MCF 10A (cell line): ENCODE results near the gene MRPS25. TPM values are rescaled to one million over a fixed set of nuclear protein-coding genes. Genes with fewer than 3 reads are reported as not detected.

ENCODE experiments used
- BruUV-seq: library from RNA; stranded (reverse); fragments of 400-500 nt; replicated peaks from 2 replicates; lab custom pipeline; 2021; lab: Mats Ljungman, UMichigan
- CTCF ChIA-PET: fragments of 300-600 bp; sonication (Branson Sonifier 250); formaldehyde crosslinking; extraction: SDS; loops from one replicate; lab custom pipeline; 2021; ENCODE audit warnings: antibody characterized with exemption, inconsistent platforms; lab: Yijun Ruan, JAX
- POLR2A ChIA-PET: fragments of 300-600, 350-650 bp; sonication (Branson Sonifier 250); formaldehyde crosslinking; extraction: SDS; loops from one replicate; lab custom pipeline; 2020; ENCODE audit warnings: antibody characterized with exemption, inconsistent platforms; lab: Yijun Ruan, JAX
- DNase-seq: peaks from one replicate; pipeline ENCODE4 v3.0.0-alpha.2; 2018; ENCODE audit not compliant: unreplicated experiment
- H3K27ac Mint-ChIP-seq: one replicate; pipeline ENCODE4 v1.8.0; 2022; ENCODE audit warnings: mild to moderate bottlenecking, low read depth, mixed read lengths; ENCODE audit not compliant: unreplicated experiment
- H3K27me3 Mint-ChIP-seq: one replicate; pipeline ENCODE4 v1.8.0; 2022; ENCODE audit warnings: mixed read lengths; ENCODE audit not compliant: insufficient read depth, unreplicated experiment
- H3K36me3 Mint-ChIP-seq: one replicate; pipeline ENCODE4 v1.8.0; 2022; ENCODE audit warnings: mild to moderate bottlenecking, moderate library complexity, mixed read lengths; ENCODE audit not compliant: insufficient read depth, unreplicated experiment
- H3K4me1 Mint-ChIP-seq: one replicate; pipeline ENCODE4 v1.8.0; 2022; ENCODE audit warnings: mixed read lengths; ENCODE audit not compliant: insufficient read depth, unreplicated experiment
- H3K4me3 Mint-ChIP-seq: one replicate; pipeline ENCODE4 v1.8.0; 2022; ENCODE audit warnings: mild to moderate bottlenecking, moderate library complexity, mixed read lengths; ENCODE audit not compliant: unreplicated experiment
- H3K9me3 Mint-ChIP-seq: one replicate; pipeline ENCODE4 v1.8.0; 2022; ENCODE audit warnings: mixed read lengths; ENCODE audit not compliant: unreplicated experiment
- intact Hi-C: fragments of 100-400 bp; cut with micrococcal nuclease; formaldehyde crosslinking; loops from 2 replicates; pipeline ENCODE4 v1.14.1; 2022
- total RNA-seq: library from RNA; stranded (reverse); gene quantifications from 2 replicates; pipeline ENCODE4 v1.2.3, GENCODE V29; 2022
- TF ChIP-seq, protein P1 (sequence below): fragments of 200-600 bp; IDR thresholded peaks from one replicate; pipeline ENCODE4 v1.8.0; 2022; ENCODE audit warnings: antibody characterized with exemption, mild to moderate bottlenecking; ENCODE audit not compliant: unreplicated experiment

Gene MRPS25
- total RNA-seq, 1 experiment from 2014 or later: 87.2 TPM

DNA sequence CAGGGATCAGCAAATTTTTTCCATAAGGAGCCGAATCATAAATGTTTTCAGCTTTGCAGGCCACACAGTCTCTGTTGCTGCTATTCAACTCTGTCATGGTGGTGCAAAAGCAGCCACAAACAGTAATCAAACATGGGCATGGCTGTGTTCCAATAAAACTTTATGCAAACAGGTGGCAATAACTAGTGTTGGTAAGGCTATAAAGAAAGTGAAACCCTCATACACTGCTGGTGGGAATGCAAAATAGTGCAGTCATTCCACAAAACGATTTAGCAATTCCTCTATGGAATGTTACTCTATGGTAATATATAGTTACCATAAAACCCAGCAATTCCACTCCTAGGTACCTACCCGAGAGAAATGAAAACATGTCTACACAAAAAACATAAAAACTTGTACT, 14.0 kb upstream of the MRPS25 start:
- TF ChIP-seq, protein P1, sequence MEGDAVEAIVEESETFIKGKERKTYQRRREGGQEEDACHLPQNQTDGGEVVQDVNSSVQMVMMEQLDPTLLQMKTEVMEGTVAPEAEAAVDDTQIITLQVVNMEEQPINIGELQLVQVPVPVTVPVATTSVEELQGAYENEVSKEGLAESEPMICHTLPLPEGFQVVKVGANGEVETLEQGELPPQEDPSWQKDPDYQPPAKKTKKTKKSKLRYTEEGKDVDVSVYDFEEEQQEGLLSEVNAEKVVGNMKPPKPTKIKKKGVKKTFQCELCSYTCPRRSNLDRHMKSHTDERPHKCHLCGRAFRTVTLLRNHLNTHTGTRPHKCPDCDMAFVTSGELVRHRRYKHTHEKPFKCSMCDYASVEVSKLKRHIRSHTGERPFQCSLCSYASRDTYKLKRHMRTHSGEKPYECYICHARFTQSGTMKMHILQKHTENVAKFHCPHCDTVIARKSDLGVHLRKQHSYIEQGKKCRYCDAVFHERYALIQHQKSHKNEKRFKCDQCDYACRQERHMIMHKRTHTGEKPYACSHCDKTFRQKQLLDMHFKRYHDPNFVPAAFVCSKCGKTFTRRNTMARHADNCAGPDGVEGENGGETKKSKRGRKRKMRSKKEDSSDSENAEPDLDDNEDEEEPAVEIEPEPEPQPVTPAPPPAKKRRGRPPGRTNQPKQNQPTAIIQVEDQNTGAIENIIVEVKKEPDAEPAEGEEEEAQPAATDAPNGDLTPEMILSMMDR: no peak
- no peak overlapping the region for H3K27ac Mint-ChIP-seq
- CTCF ChIA-PET: no interaction called here
- H3K36me3 Mint-ChIP-seq: peaks cover 91% of the 10 kb centered on the region
- no TSS peak for BruUV-seq
- POLR2A ChIA-PET: no interaction called here
- no peak for DNase-seq
- H3K4me1 Mint-ChIP-seq: peaks cover 12% of the 10 kb centered on the region
- no peak overlapping the region for H3K4me3 Mint-ChIP-seq
- H3K9me3 Mint-ChIP-seq: no peaks in the 10 kb centered on the region
- H3K27me3 Mint-ChIP-seq: no peaks in the 10 kb centered on the region
- intact Hi-C loops: no loop called here

DNA sequence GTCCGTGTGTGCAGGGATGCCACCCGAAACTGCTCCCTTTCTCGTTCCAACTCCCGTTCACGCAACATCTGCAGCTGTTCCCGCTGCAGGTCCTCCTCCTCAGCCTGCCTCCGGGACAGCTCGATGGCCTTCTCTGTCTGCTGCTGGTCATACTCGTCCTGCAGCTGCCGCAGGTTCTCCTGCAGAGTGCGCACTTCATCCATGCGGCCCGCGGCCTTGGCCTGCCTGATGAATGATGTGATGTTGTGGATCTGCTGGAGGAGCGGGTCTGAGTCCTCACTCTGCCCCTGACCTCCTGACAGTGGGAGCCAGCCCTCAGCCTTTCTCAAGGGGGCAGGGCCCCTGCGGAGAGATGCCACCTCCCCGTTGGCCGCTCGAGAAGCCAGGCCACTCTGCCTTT, 9.4 kb upstream of the MRPS25 start:
- ChIA-PET POLR2A (interaction anchor here (0.5 to 2.2 kb wide), 4 partner anchors 9 to 246 kb away, joined by 3 to 9 read pairs (median 4); partner anchors contain the start of genes MRPS25 and RBSN), CTCF (no interaction called here)
- Mint-ChIP-seq H3K27me3 (no peaks in the 10 kb centered on the region), H3K27ac (no peak overlapping the region), H3K36me3 (peaks cover 90% of the 10 kb centered on the region), H3K4me1 (no peaks in the 10 kb centered on the region), H3K9me3 (no peaks in the 10 kb centered on the region), H3K4me3 (no peak overlapping the region)
- no peak for DNase-seq
- intact Hi-C loops: no loop called here
- BruUV-seq: no TSS peak
- TF ChIP-seq, protein P1: no peak

DNA sequence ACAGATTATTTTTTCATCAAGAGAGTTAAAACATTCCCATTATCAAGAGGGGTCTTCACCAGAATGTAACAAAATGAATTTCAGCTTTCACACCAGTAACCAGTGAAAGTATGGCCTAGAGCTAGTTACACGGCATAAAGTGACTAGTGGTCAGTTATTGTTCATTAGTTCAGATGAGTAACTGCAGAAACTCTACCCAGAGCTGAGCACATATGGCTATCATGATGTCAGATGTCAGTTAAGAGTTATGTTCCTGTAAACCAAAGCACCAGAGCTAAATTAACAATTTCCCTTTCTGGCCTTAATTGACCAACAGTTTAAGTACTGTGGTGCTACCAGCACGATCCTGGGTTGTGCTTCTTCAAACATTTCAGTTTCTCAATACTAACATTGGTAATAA, 6.6 kb upstream of the MRPS25 start:
- Mint-ChIP-seq H3K4me3 (no peak overlapping the region), H3K9me3 (no peaks in the 10 kb centered on the region), H3K36me3 (peaks cover 76% of the 10 kb centered on the region), H3K4me1 (no peaks in the 10 kb centered on the region), H3K27ac (no peak overlapping the region), H3K27me3 (no peaks in the 10 kb centered on the region)
- DNase-seq: no peak
- POLR2A ChIA-PET: interaction anchor here (1.2 to 1.3 kb wide), 2 partner anchors 26 to 51 kb away, joined by 3 read pairs; no protein-coding TSS in a partner anchor
- intact Hi-C loops: no loop called here
- BruUV-seq: no TSS peak
- TF ChIP-seq, protein P1: no peak
- CTCF ChIA-PET: no interaction called here

DNA sequence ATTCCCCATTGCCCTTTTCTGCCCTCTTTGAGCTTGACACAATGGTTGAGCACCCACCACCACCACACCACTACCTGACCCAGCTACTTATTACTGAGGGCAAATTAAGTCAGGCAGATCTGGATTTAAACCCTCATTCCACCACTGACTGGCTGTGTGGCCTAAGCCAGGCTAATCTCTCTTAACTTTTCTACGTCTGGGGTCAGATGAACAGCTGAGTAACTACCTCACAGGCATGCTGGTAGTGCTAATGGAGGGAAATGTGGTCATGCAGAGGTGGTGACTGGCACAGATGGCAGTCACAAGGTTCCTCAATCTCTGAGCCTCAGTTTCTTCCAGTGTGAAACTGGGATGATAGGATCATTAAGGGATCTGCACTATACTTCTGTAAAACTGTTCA, 4.3 kb upstream of the MRPS25 start:
- TF ChIP-seq, protein P1: no peak
- H3K4me3 Mint-ChIP-seq: no peak overlapping the region
- no peaks in the 10 kb centered on the region for H3K4me1 Mint-ChIP-seq
- ChIA-PET POLR2A (interaction anchor here (1.1 kb wide), 1 partner anchor 33 kb away, joined by 3 read pairs; no protein-coding TSS in a partner anchor), CTCF (no interaction called here)
- DNase-seq: no peak
- intact Hi-C loops: loop anchor here (5.0 kb wide), 1 partner anchor 142 kb away; no protein-coding TSS in a partner anchor
- peaks cover 55% of the 10 kb centered on the region for H3K36me3 Mint-ChIP-seq
- no TSS peak for BruUV-seq
- no peaks in the 10 kb centered on the region for H3K9me3 Mint-ChIP-seq
- no peaks in the 10 kb centered on the region for H3K27me3 Mint-ChIP-seq
- no peak overlapping the region for H3K27ac Mint-ChIP-seq
